Mesenteric fat pad (tissue), 1 donor: ENCODE measurements around the gene TMEM214. TPM values are rescaled to one million over a fixed set of nuclear protein-coding genes. Genes with fewer than 3 reads are reported as not detected.
"Not testable (repeated sequence)": the region's sequence is repeated elsewhere in the genome, so short reads cannot be mapped to it uniquely, and the experiment has no call there.

Experiments used
- DNase-seq: peaks from one replicate; pipeline ENCODE4 v3.0.0-alpha.2; 2020; ENCODE audit warnings: low spot score
- total RNA-seq: library from RNA; stranded (reverse); fragmentation: NEBNext Ultra II Directional; extraction: Animal tissue kit (Norgen Biotek cat#: 25700); gene quantifications from one replicate; pipeline ENCODE4 v1.2.1, GENCODE V29; 2021
- donor health status: DM: yes; HTN: yes; CAD: no.

TMEM214 gene
- total RNA-seq, 1 donor from 2014 or later: 148 TPM

DNA sequence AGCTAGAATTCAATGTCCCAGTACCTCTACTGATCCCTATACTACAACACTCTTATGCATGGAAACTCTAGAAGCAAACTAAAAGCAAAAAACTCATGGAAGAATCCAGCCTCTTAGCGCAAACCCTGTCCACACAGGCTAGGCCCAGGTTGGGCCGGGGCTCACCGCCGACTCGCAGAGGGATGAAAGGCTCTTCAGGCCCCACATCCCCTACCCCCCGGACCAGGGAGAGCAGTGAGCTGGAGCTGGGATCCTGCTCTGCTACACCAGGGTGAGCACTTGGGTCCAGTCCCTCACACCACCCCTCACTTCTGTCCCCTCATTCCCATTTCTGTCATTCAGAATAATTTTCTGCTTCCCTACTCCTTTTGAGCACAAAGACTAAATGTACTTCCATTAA is 36.7 kb downstream of the TMEM214 start:
- DNase-seq: no peak

DNA sequence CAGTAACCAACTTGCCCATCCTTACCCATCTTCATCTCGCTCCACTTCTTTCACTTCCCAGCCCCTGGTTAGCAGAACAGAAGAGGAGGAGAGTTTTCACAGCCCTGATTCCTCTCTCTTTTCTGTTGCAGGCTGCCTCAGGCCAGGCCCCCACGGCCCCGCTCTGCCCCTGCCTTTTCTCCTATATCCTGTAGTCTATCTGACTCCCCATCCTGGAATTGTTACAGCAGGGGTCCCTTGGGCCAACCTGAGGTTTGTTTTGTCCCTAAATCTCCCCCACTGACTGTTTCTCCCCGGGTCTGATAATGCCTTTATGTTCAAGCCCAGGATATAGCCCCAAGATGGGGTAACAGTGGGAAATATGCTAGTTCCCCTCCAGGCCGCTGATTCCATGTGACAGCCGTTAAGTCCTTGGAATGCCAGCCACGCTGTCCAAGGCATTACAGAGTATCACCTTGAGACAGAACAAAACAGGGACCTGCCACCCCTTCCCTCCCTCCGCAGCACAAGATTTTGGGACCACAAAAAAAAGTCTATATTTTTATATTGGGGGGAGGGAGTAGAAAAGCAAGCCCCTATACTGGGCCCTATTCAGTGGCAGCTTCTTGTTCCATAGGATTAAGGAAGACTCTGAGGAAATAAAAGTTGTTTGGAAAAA is 37.3 kb downstream of the TMEM214 start:
- no peak for DNase-seq

GRCh38 chr2:27070653-27071276 is 38.0 kb downstream of the TMEM214 start:
- DNase-seq: no peak

- peak; percentile 98 for DNase-seq
Observed at GRCh38 chr2:27071277-27071989, 38.7 kb downstream of the TMEM214 start, which contains the start of gene OST4. OST4 (minus strand) TSS chr2:27071654.

DNA sequence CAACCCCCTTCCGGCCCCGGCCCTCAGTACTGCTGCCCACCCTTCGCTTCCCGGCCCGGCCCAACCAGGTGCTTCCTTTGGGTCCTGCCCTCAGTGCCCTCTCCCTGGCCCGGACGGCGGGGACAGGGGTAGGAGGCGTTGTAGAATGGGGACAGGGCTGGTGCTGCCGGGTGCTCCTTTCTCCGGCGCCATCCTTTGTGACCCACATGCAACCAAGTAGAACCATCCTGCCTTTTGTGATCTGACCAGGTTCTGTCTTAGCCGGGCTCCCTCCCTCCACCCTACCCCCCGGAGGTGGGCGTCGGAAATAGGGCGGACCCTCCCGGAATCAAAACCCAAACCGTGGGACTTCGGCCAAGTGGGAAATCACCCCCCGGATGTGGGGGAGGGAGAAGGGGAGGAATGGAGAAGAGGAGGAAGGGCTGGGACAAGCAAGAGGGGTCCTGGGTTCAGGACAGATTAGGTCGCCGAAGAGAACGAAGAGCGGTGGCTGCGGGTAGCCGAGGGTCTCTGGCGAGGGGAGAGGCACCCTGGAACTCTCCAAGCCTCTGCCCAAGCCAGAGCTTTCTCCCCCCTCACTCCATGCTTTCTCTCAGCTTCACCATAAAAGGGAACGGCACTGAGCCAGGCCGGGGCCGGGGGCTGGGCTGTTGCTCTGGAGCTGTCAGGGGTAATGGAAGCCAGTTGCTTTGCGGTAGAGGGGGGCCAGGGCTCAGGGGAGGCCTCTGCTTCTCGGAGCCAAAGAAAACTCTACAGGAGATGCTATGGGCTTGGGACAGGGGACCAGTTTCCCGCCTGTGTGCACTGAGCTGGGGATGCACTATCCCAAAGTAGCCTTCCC is 39.4 kb downstream of the TMEM214 start:
- DNase-seq: no peak

GRCh38 chr2:27072920-27073319 is 40.2 kb downstream of the TMEM214 start:
- no peak for DNase-seq

DNA sequence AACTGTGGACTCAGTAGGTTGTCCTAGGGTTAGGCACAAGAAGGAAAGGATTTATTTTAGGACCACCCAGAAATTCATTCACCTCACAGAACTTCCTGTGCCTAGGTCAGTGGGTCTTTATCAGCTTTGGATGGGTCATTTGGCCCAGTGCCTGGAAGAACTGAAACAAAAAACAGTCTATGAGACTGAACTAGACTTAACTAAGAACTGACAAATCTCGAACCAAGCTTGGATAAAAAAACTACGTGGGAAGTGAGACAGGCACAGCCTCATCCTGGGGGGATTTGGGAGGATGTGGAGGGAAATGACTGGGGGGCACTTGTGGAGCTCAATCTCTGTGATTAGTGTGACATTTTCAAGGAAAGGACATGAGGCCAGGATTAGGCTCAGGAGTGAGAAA is 41.0 kb downstream of the TMEM214 start:
- no peak for DNase-seq

GRCh38 chr2:27074738-27075565 is 42.2 kb downstream of the TMEM214 start:
- DNase-seq: no peak

GRCh38 chr2:27075566-27075871 is 42.8 kb downstream of the TMEM214 start:
- DNase-seq: not testable (repeated sequence)

DNA sequence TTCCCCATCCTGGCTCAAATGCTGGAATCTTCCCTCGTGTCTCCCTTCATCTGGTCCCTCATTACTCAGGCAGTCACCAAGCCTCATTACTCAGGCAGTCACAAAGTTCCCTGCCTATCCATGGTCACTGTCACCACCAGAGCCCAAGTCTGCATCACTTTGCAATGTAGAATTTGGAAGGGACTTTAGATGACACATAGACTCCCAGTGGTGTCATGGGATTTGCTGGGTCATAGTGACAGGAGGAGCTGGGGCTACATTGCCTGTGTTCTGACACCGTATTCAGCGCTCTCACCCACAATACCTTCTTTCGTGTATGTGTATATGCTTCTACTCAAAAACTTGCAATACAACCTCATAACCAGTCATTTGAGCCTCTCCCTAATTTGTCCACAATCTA is 43.6 kb downstream of the TMEM214 start:
- DNase-seq: no peak

GRCh38 chr2:27077231-27077630 is 44.5 kb downstream of the TMEM214 start:
- no peak for DNase-seq

- peak; percentile 93 for DNase-seq
Observed at GRCh38 chr2:27078267-27079194, 45.8 kb downstream of the TMEM214 start, which contains the start of gene EMILIN1. EMILIN1 (plus strand) TSS chr2:27078615; CDS start chr2:27079066, 451 bp downstream.

DNA sequence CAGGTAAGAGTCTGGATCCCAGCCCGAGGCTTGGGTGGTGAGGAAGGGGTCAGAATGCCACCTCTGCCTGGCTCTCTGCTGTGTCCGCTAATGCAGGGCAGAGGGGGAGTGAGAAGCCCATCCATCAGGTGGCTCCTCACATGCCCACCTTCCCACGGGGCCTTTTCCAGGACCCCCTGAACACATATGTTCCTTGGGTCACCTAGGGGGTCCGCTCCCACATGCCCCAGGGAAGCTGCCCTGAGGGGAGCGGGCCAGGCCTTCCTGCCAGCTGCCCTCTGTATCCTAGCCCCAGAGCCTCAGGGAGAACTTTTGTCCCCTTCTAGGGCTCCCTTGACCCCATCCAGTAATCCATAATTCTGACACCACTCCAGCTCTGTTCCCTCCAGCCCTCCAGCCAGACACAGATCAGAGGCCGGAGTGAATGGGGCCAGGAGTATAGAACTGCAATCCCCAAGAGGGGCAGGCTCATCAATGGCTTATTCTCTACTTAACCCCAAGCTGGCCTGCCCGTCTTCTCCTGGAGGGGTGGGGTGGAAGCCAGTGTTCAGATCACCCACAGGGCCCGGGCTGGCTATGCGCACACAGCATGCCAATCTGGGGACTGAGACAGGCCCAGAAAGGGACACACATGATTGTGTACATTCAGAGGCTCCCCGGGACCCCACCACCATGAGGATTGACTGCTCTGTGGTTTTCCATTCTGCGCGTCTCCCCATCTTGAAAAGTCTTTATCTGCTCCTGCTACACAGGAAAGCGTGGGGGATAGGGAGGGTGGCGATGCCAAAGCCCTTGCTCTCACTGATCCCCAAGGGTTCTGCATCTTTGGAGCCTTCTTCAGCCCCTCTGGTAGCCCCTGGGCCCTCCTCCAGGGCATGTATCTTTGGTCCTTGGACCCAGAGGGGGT is 46.7 kb downstream of the TMEM214 start:
- DNase-seq: no peak

- DNase-seq: no peak
Observed at GRCh38 chr2:27080140-27080469, 47.3 kb downstream of the TMEM214 start.

DNA sequence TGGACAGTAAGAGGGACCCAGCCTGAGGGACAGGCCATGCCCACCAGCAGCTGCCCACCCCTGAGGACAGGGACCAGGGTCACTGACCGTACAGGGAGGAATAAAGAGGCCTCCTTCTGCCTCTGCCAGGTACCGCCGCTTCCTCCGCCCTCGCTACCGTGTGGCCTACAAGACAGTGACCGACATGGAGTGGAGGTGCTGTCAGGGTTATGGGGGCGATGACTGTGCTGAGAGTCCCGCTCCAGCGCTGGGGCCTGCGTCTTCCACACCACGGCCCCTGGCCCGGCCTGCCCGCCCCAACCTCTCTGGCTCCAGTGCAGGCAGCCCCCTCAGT is 47.8 kb downstream of the TMEM214 start:
- no peak for DNase-seq

DNA sequence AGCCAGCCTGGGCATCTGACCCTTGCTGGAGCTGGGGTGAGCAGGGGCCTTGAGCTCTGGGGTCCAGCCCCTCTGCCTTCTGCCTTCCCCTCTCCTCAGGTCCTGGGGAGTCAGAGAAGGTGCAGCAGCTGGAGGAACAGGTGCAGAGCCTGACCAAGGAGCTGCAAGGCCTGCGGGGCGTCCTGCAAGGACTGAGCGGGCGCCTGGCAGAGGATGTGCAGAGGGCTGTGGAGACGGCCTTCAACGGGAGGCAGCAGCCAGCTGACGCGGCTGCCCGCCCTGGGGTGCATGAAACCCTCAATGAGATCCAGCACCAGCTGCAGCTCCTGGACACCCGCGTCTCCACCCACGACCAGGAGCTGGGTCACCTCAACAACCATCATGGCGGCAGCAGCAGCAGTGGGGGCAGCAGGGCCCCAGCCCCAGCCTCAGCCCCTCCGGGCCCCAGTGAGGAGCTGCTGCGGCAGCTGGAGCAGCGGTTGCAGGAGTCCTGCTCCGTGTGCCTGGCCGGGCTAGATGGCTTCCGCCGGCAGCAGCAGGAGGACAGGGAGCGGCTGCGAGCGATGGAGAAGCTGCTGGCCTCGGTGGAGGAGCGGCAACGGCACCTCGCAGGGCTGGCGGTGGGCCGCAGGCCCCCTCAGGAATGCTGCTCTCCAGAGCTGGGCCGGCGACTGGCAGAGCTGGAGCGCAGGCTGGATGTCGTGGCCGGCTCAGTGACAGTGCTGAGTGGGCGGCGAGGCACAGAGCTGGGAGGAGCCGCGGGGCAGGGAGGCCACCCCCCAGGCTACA is 49.4 kb downstream of the TMEM214 start:
- DNase-seq: no peak

- DNase-seq: no peak
Observed at GRCh38 chr2:27082773-27083409, 50.1 kb downstream of the TMEM214 start.
